ENCODE measurements around the gene EEF1AKMT1.

- no peak for TF ChIP-seq EZH2 (IDR thresholded peaks at IDR 0.05)
- no peak for TF ChIP-seq POLR2AphosphoS5 (IDR thresholded peaks at IDR 0.05; ENCODE audit: borderline replicate concordance, low read depth, low read length)
Observed at GRCh38 chr13:20720499-20720898, 53.3 kb downstream of the EEF1AKMT1 start.
